C4-2B (cell line): ENCODE measurements around the gene INTS7.
A peak's percentile ranks its signal among the peaks of the same experiment; 100 is the strongest.

Source experiments
- H3K27ac ChIP-seq: fragments of 450-650 bp; 2 replicates; pipeline ENCODE4 v1.5.1; 2017
- CTCF ChIP-seq: fragments of 450-650 bp; conservative IDR thresholded peaks from 2 replicates; pipeline ENCODE4 v1.5.1; 2017; ENCODE audit warnings: mild to moderate bottlenecking
- ZFX ChIP-seq: fragments of 450-650 bp; IDR thresholded peaks from 2 replicates; pipeline ENCODE4 v1.6.1; 2017

The INTS7 gene

GRCh38 chr1:212035123-212035834, at the start of gene INTS7, which contains the start of gene DTL:
Gene INTS7 (minus strand): TSS chr1:212035557. CDS start chr1:212035437, 120 bp downstream.
Gene DTL (plus strand): TSS chr1:212035748. CDS start chr1:212035891, 143 bp downstream.
- H3K27ac ChIP-seq = peak within 1 kb of the TSS; percentile 65
- TF ChIP-seq ZFX (no peak), CTCF (peak; percentile 99)

- H3K27ac ChIP-seq = no peak overlapping the region
- TF ChIP-seq ZFX (no peak), CTCF (no peak)
Observed at GRCh38 chr1:212082765-212083406, 47.5 kb upstream of the INTS7 start.

- H3K27ac ChIP-seq = no peak overlapping the region
- TF ChIP-seq ZFX (no peak), CTCF (no peak)
Observed at GRCh38 chr1:212078826-212079225, 43.5 kb upstream of the INTS7 start.

- TF ChIP-seq CTCF (no peak), ZFX (no peak)
Observed at GRCh38 chr1:212077028-212077427, 41.7 kb upstream of the INTS7 start.

GRCh38 chr1:212074856-212075255, 39.5 kb upstream of the INTS7 start:
- no peak overlapping the region for H3K27ac ChIP-seq
- TF ChIP-seq ZFX (no peak), CTCF (no peak)

More at GRCh38 chr1:212077028-212077427, 41.7 kb upstream of the INTS7 start:
- H3K27ac ChIP-seq = no peak overlapping the region

GRCh38 chr1:212074313-212074712, 39.0 kb upstream of the INTS7 start:
- no peak for TF ChIP-seq ZFX
- no peak for TF ChIP-seq CTCF
- H3K27ac ChIP-seq = no peak overlapping the region

- H3K27ac ChIP-seq = no peak overlapping the region
- peak; percentile 6; the same call in 1 of the 2 replicates for TF ChIP-seq CTCF
- TF ChIP-seq ZFX = no peak
Observed at GRCh38 chr1:212073490-212073889, 38.1 kb upstream of the INTS7 start.
